ENCODE results near the gene CDC42BPA. TPM values are rescaled to one million over a fixed set of nuclear protein-coding genes. Genes with fewer than 3 reads are reported as not detected.
"Not testable (repeated sequence)": the region's sequence is repeated elsewhere in the genome, so short reads cannot be mapped to it uniquely, and the experiment has no call there.

Gene CDC42BPA
- total RNA-seq, 1 donor from 2014 or later, result 95.7 TPM

DNA sequence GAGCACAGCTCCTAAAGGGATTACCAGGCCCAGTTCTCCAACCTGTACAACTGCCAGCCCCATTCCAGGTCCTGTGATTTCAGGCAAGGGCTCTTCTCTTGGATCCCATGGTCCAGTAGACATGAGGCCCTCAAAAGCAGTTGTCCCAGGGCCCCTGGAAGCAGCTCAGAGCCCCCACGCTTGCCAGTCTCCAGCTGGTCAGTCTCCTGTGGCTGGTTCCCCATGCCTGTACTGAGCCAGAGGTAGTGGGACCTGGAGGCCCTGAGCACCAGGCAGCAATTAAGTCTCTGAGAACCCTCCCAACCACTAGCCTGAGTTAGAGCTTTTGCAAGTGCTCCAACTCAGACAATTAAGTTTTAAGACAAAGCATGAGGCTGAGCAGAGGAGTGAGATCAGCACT lies 36.9 kb downstream of the CDC42BPA start:
- TF ChIP-seq, protein P1, sequence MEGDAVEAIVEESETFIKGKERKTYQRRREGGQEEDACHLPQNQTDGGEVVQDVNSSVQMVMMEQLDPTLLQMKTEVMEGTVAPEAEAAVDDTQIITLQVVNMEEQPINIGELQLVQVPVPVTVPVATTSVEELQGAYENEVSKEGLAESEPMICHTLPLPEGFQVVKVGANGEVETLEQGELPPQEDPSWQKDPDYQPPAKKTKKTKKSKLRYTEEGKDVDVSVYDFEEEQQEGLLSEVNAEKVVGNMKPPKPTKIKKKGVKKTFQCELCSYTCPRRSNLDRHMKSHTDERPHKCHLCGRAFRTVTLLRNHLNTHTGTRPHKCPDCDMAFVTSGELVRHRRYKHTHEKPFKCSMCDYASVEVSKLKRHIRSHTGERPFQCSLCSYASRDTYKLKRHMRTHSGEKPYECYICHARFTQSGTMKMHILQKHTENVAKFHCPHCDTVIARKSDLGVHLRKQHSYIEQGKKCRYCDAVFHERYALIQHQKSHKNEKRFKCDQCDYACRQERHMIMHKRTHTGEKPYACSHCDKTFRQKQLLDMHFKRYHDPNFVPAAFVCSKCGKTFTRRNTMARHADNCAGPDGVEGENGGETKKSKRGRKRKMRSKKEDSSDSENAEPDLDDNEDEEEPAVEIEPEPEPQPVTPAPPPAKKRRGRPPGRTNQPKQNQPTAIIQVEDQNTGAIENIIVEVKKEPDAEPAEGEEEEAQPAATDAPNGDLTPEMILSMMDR (IDR thresholded peaks at IDR 0.05), result no peak
- H3K4me3 Mint-ChIP-seq (ENCODE audit: unreplicated experiment), result no peak overlapping the region
- no peak for DNase-seq (ENCODE audit: extremely low spot score, unreplicated experiment)
- peaks cover 16% of the 10 kb centered on the region for H3K36me3 Mint-ChIP-seq (ENCODE audit: unreplicated experiment)
- H3K27me3 Mint-ChIP-seq (ENCODE audit: unreplicated experiment), result no peaks in the 10 kb centered on the region
- no peak overlapping the region for H3K27ac Mint-ChIP-seq (ENCODE audit: unreplicated experiment)
- peaks cover 11% of the 10 kb centered on the region for H3K4me1 Mint-ChIP-seq (ENCODE audit: unreplicated experiment)
- H3K9me3 Mint-ChIP-seq (ENCODE audit: unreplicated experiment), result peaks cover 15% of the 10 kb centered on the region

DNA sequence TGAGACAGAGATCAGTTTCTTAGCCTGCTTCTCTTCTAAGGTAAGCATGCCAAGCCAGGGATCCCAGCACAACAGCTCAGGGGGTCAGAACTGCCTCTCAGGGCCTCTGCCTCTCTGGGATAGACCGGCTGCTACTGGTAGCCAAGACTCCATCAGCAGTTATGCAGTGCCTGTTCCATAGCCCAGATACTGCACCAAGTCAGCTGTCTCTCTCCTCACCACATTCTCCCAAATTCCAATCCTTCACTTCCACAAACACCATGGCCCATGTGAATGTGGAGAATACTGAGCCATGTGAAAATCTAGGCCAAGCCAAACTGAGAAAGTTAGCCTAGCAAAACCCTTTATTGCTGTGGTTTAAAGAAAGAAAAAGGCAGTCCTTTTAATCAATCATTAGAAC lies 37.5 kb downstream of the CDC42BPA start:
- TF ChIP-seq, protein P1 (IDR thresholded peaks at IDR 0.05), result no peak
- H3K36me3 Mint-ChIP-seq (ENCODE audit: unreplicated experiment), result peaks cover 10% of the 10 kb centered on the region
- peaks cover 10% of the 10 kb centered on the region for H3K9me3 Mint-ChIP-seq (ENCODE audit: unreplicated experiment)
- H3K4me3 Mint-ChIP-seq (ENCODE audit: unreplicated experiment), result no peak overlapping the region
- H3K27me3 Mint-ChIP-seq (ENCODE audit: unreplicated experiment), result no peaks in the 10 kb centered on the region
- H3K4me1 Mint-ChIP-seq (ENCODE audit: unreplicated experiment), result peaks cover 11% of the 10 kb centered on the region
- H3K27ac Mint-ChIP-seq (ENCODE audit: unreplicated experiment), result no peak overlapping the region
- DNase-seq (ENCODE audit: extremely low spot score, unreplicated experiment), result no peak

DNA sequence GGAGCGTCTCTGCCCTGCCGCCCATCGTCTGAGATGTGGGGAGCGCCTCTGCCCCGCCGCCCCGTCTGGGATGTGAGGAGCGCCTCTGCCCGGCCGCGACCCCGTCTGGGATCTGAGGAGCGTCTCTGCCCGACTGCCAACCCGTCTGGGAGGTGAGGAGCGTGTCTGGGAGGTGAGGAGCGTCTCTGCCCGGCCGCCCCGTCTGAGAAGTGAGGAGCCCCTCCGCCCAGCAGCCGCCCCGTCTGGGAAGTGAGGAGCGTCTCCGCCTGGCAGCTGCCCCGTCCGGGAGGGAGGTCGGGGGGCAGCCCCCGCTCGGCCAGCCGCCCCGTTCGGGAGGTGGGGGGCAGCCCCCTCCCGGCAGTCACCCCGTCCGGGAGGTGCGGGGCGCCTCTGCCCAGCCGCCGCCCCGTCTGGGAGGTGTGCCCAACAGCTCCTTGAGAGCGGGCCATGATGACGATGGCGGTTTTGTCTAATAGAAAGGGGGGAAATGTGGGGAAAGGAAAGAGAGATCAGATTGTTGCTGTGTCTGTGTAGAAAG lies 42.1 kb downstream of the CDC42BPA start:
- H3K27me3 Mint-ChIP-seq (ENCODE audit: unreplicated experiment); H3K4me3 Mint-ChIP-seq (ENCODE audit: unreplicated experiment); H3K27ac Mint-ChIP-seq (ENCODE audit: unreplicated experiment); H3K36me3 Mint-ChIP-seq (ENCODE audit: unreplicated experiment); H3K9me3 Mint-ChIP-seq (ENCODE audit: unreplicated experiment); DNase-seq (ENCODE audit: extremely low spot score, unreplicated experiment); H3K4me1 Mint-ChIP-seq (ENCODE audit: unreplicated experiment): not testable (repeated sequence)

DNA sequence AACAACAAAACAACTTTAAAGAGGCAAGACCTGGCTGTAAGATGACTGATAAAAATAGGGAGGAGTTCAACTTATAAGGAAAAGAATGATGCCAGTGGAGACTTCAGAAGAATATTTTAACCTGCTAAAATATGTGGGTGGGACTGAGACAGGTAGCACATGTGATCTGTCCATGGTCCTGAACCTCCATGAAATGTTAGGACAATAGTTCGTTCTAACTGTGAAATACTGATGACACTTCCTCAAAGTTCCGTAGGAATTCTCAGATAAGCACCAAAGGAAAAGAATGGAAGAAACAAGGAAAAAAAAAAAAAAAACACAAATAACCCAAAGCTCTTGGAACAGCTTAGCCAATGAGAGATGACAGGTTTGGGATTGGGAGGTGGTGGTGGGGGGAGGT lies 44.7 kb downstream of the CDC42BPA start:
- Mint-ChIP-seq H3K36me3 (ENCODE audit: unreplicated experiment) (peaks cover 5% of the 10 kb centered on the region), H3K27me3 (ENCODE audit: unreplicated experiment) (no peaks in the 10 kb centered on the region), H3K27ac (ENCODE audit: unreplicated experiment) (no peak overlapping the region), H3K4me1 (ENCODE audit: unreplicated experiment) (peaks cover 12% of the 10 kb centered on the region), H3K4me3 (ENCODE audit: unreplicated experiment) (no peak overlapping the region), H3K9me3 (ENCODE audit: unreplicated experiment) (peaks cover 3% of the 10 kb centered on the region)
- TF ChIP-seq, protein P1 (IDR thresholded peaks at IDR 0.05), result no peak
- no peak for DNase-seq (ENCODE audit: extremely low spot score, unreplicated experiment)

DNA sequence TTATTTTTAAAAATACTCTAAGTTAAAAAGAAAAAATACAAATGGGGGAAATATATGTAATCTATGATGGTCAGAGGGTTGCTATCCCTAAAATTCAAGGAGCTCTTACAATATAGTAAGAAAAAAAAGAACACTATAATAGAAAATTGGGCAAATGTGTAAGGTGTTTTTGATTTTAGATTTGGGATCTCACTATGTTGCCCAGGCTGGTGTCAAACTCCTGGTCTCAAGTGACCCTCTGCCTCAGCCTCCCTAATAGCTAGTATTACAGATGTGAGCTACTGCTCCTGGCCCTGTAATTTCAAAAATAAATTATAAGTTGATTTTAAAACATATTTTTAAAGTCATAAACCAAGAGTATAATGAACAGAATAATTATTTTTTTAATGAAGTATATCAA lies 45.9 kb downstream of the CDC42BPA start:
- no peak overlapping the region for H3K4me3 Mint-ChIP-seq (ENCODE audit: unreplicated experiment)
- no peak overlapping the region for H3K27ac Mint-ChIP-seq (ENCODE audit: unreplicated experiment)
- TF ChIP-seq, protein P1 (IDR thresholded peaks at IDR 0.05), result no peak
- H3K9me3 Mint-ChIP-seq (ENCODE audit: unreplicated experiment), result peaks cover 3% of the 10 kb centered on the region
- no peak for DNase-seq (ENCODE audit: extremely low spot score, unreplicated experiment)
- H3K4me1 Mint-ChIP-seq (ENCODE audit: unreplicated experiment), result peaks cover 13% of the 10 kb centered on the region
- H3K36me3 Mint-ChIP-seq (ENCODE audit: unreplicated experiment), result peaks cover 5% of the 10 kb centered on the region
- no peaks in the 10 kb centered on the region for H3K27me3 Mint-ChIP-seq (ENCODE audit: unreplicated experiment)

DNA sequence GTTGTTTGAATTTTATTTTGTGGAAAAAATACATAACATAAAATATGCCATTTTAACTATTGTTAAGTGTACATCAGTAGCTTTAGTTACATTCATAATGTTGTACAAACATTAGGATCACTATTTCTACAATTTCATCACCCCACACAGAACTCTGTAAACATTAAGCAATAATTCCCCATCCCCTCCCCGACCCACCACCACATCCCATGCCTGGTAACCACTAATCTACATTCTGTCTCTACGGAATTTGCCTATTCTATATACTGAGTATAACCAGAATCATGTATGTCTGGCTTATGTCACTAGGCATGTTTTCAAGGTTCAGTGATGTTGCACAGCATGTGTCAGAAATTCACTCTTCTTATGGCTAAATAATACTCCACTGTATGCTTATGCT lies 47.7 kb downstream of the CDC42BPA start:
- no peak overlapping the region for H3K27ac Mint-ChIP-seq (ENCODE audit: unreplicated experiment)
- peaks cover 3% of the 10 kb centered on the region for H3K9me3 Mint-ChIP-seq (ENCODE audit: unreplicated experiment)
- peaks cover 20% of the 10 kb centered on the region for H3K4me1 Mint-ChIP-seq (ENCODE audit: unreplicated experiment)
- TF ChIP-seq, protein P1 (IDR thresholded peaks at IDR 0.05), result no peak
- H3K36me3 Mint-ChIP-seq (ENCODE audit: unreplicated experiment), result peaks cover 4% of the 10 kb centered on the region
- H3K27me3 Mint-ChIP-seq (ENCODE audit: unreplicated experiment), result no peaks in the 10 kb centered on the region
- H3K4me3 Mint-ChIP-seq (ENCODE audit: unreplicated experiment), result no peak overlapping the region
- no peak for DNase-seq (ENCODE audit: extremely low spot score, unreplicated experiment)

All from osteocyte (in vitro differentiated cells).